Endothelial cell of umbilical vein (primary cell): ENCODE measurements around the gene COMMD8. TPM values are rescaled to one million over a fixed set of nuclear protein-coding genes. Genes with fewer than 3 reads are reported as not detected.
A peak's percentile ranks its signal among the peaks of the same experiment; 100 is the strongest.

Source experiments
- BruUV-seq: library from RNA; stranded (reverse); fragments of 400-500 nt; replicated peaks from 2 replicates; lab custom pipeline; 2021; lab: Mats Ljungman, UMichigan
- CTCF ChIA-PET: fragments of 300-600, 350-600 bp; sonication (Branson Sonifier 250); formaldehyde crosslinking; loops from one replicate; lab custom pipeline; 2021; ENCODE audit warnings: antibody characterized with exemption, inconsistent platforms; lab: Charles Lee
- POLR2A ChIA-PET: fragments of 300-600, 350-600 bp; sonication (Branson Sonifier 250); formaldehyde crosslinking; loops from one replicate; lab custom pipeline; 2021; ENCODE audit warnings: antibody characterized with exemption, inconsistent platforms; lab: Charles Lee
- DNase-seq: peaks from one replicate; pipeline ENCODE4 v3.0.0-alpha.2; 2011; ENCODE audit warnings: low read depth, low spot score
- FAIRE-seq: peaks from 2 replicates; lab custom pipeline; 2011; peaks lifted over from hg19 to GRCh38; lab: Jason Lieb, UNC
- H2AFZ ChIP-seq: 2 replicates; pipeline ENCODE4 v1.6.0; 2012; ENCODE audit warnings: low read depth, low read length, control low read depth, inconsistent platforms
- H3K27ac ChIP-seq: 2 replicates; pipeline ENCODE4 v1.5.1; 2011; ENCODE audit warnings: low read depth, mild to moderate bottlenecking, control low read depth, low read length, moderate library complexity; ENCODE audit not compliant: insufficient read depth
- H3K27me3 ChIP-seq, 2 experiments: 2 replicates each; pipeline versions ENCODE4 v1.6.0 to v1.6.1; 2011; ENCODE audit warnings: low read length in 2 of 2, mixed read lengths in 1 of 2; ENCODE audit not compliant: control insufficient read depth in 2 of 2, insufficient read depth in 2 of 2
- H3K36me3 ChIP-seq, 2 experiments: 2 replicates in 1 of 2; 3 replicates in 1 of 2; pipeline ENCODE4 v1.5.1; 2011; ENCODE audit warnings: low read length in 2 of 2, mild to moderate bottlenecking in 1 of 2, moderate library complexity in 1 of 2; ENCODE audit not compliant: control insufficient read depth in 2 of 2, insufficient read depth in 2 of 2; ENCODE audit errors: extremely low read depth in 1 of 2
- H3K4me1 ChIP-seq: 3 replicates; pipeline ENCODE4 v1.5.1; 2011; ENCODE audit warnings: mild to moderate bottlenecking, low read length; ENCODE audit not compliant: control insufficient read depth, insufficient read depth; ENCODE audit errors: extremely low read depth
- H3K4me2 ChIP-seq: 2 replicates; pipeline ENCODE4 v1.6.1; 2011; ENCODE audit warnings: low read length, control low read depth, mixed read lengths; ENCODE audit not compliant: insufficient read depth
- H3K4me3 ChIP-seq, 3 experiments: fragments of 200-600 bp in 1 of 3; sonication (generic), shearing (Covaris generic) in 1 of 3; replicated peaks in 1 of 3; 2 replicates each; pipeline ENCODE4 v1.5.1; 2011 to 2016; ENCODE audit warnings: control low read depth in 3 of 3, low read length in 3 of 3, mild to moderate bottlenecking in 2 of 3, inconsistent platforms in 1 of 3, low read depth in 1 of 3, moderate library complexity in 1 of 3; ENCODE audit not compliant: insufficient read depth in 1 of 3
- H3K79me2 ChIP-seq: 2 replicates; pipeline ENCODE4 v1.6.0; 2012; ENCODE audit warnings: low read length, inconsistent platforms; ENCODE audit not compliant: control insufficient read depth, insufficient read depth
- H3K9ac ChIP-seq: replicated peaks from 2 replicates; pipeline ENCODE3; 2011; ENCODE audit warnings: low read length, control low read depth; ENCODE audit not compliant: insufficient read depth; ENCODE audit errors: extremely low read depth
- H3K9me1 ChIP-seq: replicated peaks from 3 replicates; pipeline ENCODE4 v1.6.0; 2011; ENCODE audit warnings: mild to moderate bottlenecking, low read length; ENCODE audit not compliant: control insufficient read depth, insufficient read depth; ENCODE audit errors: extremely low read depth
- H3K9me3 ChIP-seq: replicated peaks from 2 replicates; pipeline ENCODE4 v1.5.1; 2012; ENCODE audit warnings: low read length, inconsistent platforms; ENCODE audit not compliant: control insufficient read depth, insufficient read depth
- H4K20me1 ChIP-seq: replicated peaks from 2 replicates; pipeline ENCODE3; 2011; ENCODE audit warnings: mild to moderate bottlenecking, low read length; ENCODE audit not compliant: control insufficient read depth, insufficient read depth; ENCODE audit errors: extremely low read depth
- EZH2 ChIP-seq: IDR thresholded peaks from 2 replicates; pipeline ENCODE4 v1.6.1; 2012; ENCODE audit warnings: borderline replicate concordance, low read depth, mild to moderate bottlenecking, moderate library complexity, low read length, inconsistent platforms; ENCODE audit not compliant: severe bottlenecking
- FOS ChIP-seq: IDR thresholded peaks from 2 replicates; pipeline ENCODE4 v1.6.1; 2011; ENCODE audit warnings: mild to moderate bottlenecking, low read length, moderate library complexity, borderline replicate concordance; ENCODE audit not compliant: insufficient read depth
- GATA2 ChIP-seq: IDR thresholded peaks from 2 replicates; pipeline ENCODE4 v1.7.0; 2011; ENCODE audit warnings: low read depth, mild to moderate bottlenecking, moderate library complexity, mixed read lengths, low read length; ENCODE audit not compliant: insufficient read length, insufficient read depth
- JUN ChIP-seq: IDR thresholded peaks from 2 replicates; pipeline ENCODE4 v1.6.1; 2011; ENCODE audit warnings: borderline replicate concordance, low read depth; ENCODE audit not compliant: insufficient read length, insufficient read depth
- MAX ChIP-seq: IDR thresholded peaks from 2 replicates; pipeline ENCODE4 v1.6.1; 2011; ENCODE audit not compliant: insufficient read depth, insufficient read length
- MYC ChIP-seq: IDR thresholded peaks from one replicate; pipeline ENCODE4 v1.6.1; 2011; ENCODE audit warnings: mild to moderate bottlenecking, low read depth, low read length
- POLR2A ChIP-seq: IDR thresholded peaks from 2 replicates; pipeline ENCODE4 v1.6.1; 2012; ENCODE audit warnings: low read depth, mild to moderate bottlenecking, control low read depth, low read length
- POLR2AphosphoS5 ChIP-seq: IDR thresholded peaks from 2 replicates; pipeline ENCODE4 v1.6.1; 2012; ENCODE audit warnings: low read depth, mild to moderate bottlenecking, control low read depth, low read length, moderate library complexity; ENCODE audit not compliant: insufficient read depth
- dilution Hi-C: fragments of 300-500 bp; cut with MboI; formaldehyde crosslinking; loops from one replicate; pipeline ENCODE4 v1.15.0; 2019; ENCODE audit warnings: low sequenced_read_pairs; ENCODE audit not compliant: extremely low pct_ligation_motif_present
- intact Hi-C: fragments of 100-400 bp; cut with micrococcal nuclease; formaldehyde crosslinking; loops from one replicate; pipeline ENCODE4 v1.10.0; 2022
- polyA plus RNA-seq, 4 experiments: library from polyadenylated mRNA; depleted of rRNA in 3 of 4; stranded (reverse) in 3 of 4; unstranded in 1 of 4; fragments of >200 nt; gene quantifications; 2 replicates each; pipeline versions ENCODE4 v1.2.1 to v1.2.3, GENCODE V29; 2011 to 2012; ENCODE audit warnings: missing spikeins in 1 of 4
- total RNA-seq: library from RNA; stranded (reverse); gene quantifications from 2 replicates; pipeline ENCODE4 v1.2.3, GENCODE V29; 2021
- TF ChIP-seq, protein P1 (sequence below), 2 donors: IDR thresholded peaks; 1 replicate in 1 of 2; 2 replicates in 1 of 2; pipeline ENCODE4 v1.5.1; 2011; ENCODE audit warnings: low read length in 2 of 2, mild to moderate bottlenecking in 2 of 2, moderate library complexity in 2 of 2, control low read depth in 1 of 2, inconsistent platforms in 1 of 2, low read depth in 1 of 2; ENCODE audit not compliant: insufficient read depth in 1 of 2; ENCODE audit errors: extremely low read depth in 1 of 2

COMMD8 gene
- total and polyA plus RNA-seq, 2 donors (not counting 3 experiments of a cell fraction or from before 2014, with no cell fraction given), result 4.9 to 22.3 TPM

- Histone ChIP-seq H3K9ac (no peak overlapping the region), H3K27me3 (no peaks in the 10 kb centered on the region), H3K4me1 (no peaks in the 10 kb centered on the region), H3K9me3 (no peaks in the 10 kb centered on the region), H4K20me1 (no peaks in the 10 kb centered on the region), H3K4me2 (no peak overlapping the region), H3K9me1 (no peaks in the 10 kb centered on the region), H3K36me3 (no peaks in the 10 kb centered on the region), H3K27ac (no peak overlapping the region), H2AFZ (peak overlapping the region; percentile 73), H3K79me2 (peaks cover 3% of the 10 kb centered on the region), H3K4me3 (no peak overlapping the region)
- intact Hi-C loops (loop anchor here (10.0 kb wide), 1 partner anchor 351 kb away; the partner anchor contains the start of gene CORIN), dilution Hi-C loops (no loop called here)
- no peak for DNase-seq
- no peak for TF ChIP-seq POLR2AphosphoS5
- TF ChIP-seq POLR2A, result no peak
- TF ChIP-seq MAX, result no peak
- no peak for TF ChIP-seq FOS
- TF ChIP-seq EZH2, result no peak
- TF ChIP-seq JUN, result no peak
- TF ChIP-seq MYC, result no peak
- TF ChIP-seq, protein P1, sequence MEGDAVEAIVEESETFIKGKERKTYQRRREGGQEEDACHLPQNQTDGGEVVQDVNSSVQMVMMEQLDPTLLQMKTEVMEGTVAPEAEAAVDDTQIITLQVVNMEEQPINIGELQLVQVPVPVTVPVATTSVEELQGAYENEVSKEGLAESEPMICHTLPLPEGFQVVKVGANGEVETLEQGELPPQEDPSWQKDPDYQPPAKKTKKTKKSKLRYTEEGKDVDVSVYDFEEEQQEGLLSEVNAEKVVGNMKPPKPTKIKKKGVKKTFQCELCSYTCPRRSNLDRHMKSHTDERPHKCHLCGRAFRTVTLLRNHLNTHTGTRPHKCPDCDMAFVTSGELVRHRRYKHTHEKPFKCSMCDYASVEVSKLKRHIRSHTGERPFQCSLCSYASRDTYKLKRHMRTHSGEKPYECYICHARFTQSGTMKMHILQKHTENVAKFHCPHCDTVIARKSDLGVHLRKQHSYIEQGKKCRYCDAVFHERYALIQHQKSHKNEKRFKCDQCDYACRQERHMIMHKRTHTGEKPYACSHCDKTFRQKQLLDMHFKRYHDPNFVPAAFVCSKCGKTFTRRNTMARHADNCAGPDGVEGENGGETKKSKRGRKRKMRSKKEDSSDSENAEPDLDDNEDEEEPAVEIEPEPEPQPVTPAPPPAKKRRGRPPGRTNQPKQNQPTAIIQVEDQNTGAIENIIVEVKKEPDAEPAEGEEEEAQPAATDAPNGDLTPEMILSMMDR (IDR thresholded peaks at IDR 0.05; ENCODE audit: extremely low read depth in 1 of 2, insufficient read depth in 1 of 2, low read depth in 1 of 2, low read length in 2 of 2), result no peak
- no peak for TF ChIP-seq GATA2
- ChIA-PET CTCF (interaction anchor here (1.0 to 4.5 kb wide), 6 partner anchors 12 to 80 kb away, joined by 3 to 18 read pairs (median 8); partner anchors contain the start of gene COMMD8), POLR2A (interaction anchor here (0.6 kb wide), 1 partner anchor 10 kb away, joined by 5 read pairs; no protein-coding TSS in a partner anchor)
- no TSS peak for BruUV-seq
- no peak for FAIRE-seq
Measured at GRCh38 chr4:47484168-47484567, 20.7 kb upstream of the COMMD8 start.
